HG03521 (cell line): Measurements from ENCODE around the gene SMARCE1.

ENCODE experiments used
- ATAC-seq: cut with Tn5 transposase; IDR thresholded peaks from one replicate; pipeline ENCODE4 v1.9.1; 2021; ENCODE audit warnings: mild to moderate bottlenecking, moderate library complexity; ENCODE audit not compliant: unreplicated experiment

The SMARCE1 gene

DNA sequence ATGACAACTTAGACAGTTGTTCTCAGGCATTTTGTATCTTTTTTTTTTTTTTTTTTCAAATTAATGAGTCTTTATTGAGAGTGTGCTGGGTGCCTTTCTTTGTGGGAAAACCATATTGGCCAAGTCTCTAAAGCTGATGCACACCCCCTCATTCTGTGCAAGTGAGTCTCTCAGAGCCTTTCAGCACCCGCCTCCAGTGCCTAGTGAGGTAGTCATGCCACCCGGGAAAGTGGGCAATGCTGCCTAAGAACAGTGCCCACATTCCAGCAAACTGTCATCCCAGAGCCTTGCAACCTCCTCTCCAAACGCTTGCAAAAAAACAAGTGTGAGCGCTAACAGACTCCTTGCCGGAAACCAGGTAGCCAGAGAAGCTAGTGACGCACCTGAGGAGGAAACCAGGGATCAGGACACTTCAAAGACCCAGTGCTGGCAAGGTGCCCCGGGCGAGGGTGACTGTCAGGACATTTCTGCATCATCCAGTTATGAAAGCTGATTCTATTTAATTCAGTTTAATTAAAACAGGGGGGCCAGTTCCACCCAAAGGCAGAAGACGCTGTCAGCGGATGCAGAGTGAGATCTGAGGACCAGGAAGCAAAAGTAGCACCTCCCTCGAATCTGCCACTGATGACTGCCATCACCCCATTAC is 34.9 kb downstream of the SMARCE1 start:
- ATAC-seq: no peak

DNA sequence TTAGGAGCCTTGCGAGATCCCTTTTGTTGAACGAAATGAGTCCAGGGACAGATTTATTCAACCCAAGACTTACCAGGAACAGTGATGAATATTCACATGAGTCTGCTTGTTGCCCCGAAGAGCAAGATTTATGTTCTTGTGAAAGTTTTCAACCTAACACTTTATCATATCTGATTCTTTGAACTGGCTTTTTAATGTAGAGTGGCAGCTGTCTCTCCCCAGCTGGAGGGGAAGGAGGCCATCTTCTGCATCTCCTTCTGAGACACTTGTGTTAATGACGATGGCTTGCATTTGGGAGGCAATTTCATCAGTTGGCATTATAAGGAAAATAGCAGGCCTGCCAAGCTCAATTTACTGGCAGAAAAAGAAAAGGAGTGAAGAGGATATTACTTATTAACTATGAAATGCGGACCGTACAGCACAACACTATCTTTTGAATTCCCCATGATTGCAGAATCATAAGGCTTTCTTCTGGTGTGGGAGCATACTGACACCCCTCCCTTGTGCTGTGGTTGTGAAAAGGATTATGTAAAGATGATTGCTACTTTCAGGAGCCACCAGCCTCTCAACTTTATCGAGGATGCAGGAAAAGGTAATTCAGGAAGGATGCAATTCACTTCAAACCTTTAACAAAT is 35.7 kb downstream of the SMARCE1 start:
- no peak for ATAC-seq

DNA sequence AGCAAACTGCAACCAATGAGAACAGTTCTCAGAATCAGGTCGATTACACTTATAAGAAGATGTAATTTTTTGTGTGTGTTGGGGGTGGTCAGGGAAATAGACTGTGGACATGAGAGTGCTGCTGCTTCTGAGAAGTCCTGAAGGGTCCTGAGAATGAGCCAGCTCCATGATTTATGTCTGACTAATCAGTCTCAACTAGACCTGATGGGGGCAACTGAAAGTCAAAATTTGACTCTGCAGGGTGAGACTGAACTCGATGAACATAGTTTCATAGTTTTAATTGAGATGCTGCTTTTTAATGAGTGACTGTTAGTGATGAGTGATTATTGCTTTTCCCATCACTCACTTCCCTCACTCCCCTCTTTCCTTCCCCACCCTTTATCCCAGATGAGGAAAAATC is 37.3 kb downstream of the SMARCE1 start:
- ATAC-seq: no peak

DNA sequence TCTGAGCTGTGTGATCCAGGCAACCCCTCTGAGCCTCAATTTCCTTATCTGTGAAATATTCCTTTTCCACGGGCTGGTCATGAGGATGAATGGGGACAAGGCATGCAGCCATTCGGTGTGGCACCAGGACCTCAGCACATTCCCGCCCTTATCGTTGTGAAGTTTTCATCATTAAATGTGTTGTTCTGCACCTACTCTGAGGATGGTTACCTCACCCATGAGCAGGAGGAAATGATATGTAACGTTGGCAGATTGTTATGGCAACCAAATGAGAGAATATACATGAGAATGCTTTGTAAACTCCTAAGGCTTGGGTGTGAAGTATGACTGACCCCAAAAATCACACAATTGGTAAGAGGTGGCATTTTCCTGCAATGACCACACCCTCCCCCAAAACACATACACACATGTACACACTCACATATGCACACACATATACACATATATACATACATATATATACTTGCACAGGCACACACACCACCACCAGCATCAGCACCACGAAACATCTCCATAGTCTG is 39.5 kb downstream of the SMARCE1 start:
- ATAC-seq: no peak

DNA sequence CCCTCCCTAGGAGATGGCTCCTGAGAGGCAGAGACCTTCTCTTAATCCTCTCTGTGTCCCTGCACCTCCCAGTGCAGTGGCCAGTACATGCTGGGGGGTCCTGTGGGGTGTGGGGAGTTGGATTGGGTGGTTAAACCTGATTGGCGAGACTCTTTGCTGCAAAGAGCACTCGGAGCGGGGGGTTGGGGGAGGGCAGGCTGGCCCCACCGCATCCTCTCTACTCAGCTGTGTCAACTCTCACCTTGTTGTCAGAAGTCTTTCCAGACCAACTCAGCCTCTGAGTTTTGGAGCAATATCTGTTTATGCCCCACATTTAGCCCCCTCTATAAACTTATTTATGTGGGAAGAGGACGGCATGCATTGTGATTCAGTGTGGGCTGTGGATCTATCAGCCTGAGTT is 40.0 kb downstream of the SMARCE1 start:
- ATAC-seq: no peak

DNA sequence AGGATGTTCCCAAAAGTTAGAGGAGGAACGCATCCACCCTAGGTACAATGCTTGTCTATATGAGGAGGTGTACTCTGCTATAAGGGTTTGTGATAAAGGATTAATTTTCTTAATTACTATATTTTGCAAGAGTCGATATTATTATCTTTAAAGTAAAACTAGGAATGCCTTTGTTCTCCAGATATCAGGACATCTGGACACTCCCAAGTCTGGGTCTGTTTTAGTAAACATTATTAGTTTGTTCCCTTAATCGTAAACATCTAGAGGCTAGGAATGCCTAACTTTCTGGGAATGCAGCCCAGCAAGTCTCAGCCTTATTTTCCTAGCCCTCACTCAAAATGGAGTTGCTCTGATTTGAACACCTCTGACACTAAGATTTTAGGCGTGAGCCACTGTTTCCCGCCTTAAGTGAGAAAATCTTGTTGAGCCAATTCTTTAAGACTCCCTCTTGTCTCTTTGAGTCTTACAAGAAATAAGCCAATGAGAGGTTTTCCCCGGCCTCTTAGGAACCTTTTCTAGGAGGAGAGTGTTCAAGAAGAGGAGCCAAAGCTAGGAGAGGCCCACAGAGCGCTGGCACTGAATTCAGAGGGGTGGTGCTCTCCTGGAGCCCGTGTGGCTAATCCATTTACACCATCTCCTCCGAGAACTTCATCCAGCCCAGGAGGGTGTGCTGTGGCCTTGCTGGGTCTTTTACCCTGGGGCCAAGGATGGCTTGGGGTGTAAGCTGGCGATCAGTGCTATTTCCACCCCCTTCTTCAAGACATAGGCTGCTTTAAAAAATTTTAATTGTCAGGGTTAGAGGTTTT is 40.9 kb downstream of the SMARCE1 start:
- ATAC-seq: no peak

DNA sequence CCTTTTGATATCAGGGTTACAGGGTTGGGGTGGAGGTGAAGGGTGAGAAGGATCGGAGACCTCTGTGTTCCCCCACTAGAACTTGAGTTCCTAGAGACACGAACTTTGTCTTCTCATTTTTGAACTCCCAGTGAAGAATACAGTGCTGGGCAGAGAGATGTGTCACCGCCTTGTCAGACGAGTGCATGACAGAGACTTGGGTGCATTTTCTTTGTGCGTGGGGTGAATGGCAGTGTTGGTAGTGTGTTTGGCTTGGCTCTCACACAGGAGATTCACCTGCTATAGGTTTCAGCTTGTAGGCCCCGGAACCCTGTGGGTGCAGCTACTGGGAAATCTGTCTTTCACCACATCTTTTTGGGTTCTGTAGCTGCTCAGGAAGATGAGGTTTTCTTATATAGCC is 42.3 kb downstream of the SMARCE1 start:
- no peak for ATAC-seq

DNA sequence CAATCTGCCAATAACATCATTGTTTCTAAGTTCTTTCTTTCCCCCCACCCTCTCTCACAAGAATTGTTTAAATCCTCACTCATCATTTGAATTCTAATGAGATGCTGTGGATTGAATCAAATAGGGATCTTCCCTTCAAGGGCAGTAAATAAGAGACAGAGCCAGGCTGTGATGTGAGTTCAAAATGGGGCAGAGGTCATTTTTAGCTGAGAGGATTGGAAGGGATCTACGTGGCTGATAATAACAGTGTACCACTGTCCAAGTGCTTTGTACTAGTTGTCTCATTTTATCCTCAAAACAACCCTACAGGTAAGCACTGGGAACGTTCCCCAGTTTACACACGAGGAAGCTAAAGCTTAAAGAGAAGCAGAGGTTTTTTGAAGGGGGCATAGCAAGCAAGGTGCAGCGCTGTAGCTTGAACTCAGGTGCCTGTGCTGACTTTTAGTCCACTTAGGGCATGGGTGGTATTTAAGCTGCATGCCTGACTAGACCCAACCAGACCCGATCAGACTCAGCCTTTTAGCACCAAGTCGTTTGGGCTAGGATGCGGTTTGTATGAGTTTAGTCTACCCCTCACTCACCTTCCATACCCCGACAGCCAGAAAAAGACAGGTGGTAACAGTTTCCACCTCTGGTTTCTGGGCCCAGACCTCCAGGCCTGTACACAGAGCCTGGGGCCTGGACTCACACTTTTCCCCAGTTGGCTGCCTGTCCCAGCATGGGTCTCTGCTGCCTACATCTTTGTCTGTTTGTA is 43.1 kb downstream of the SMARCE1 start:
- ATAC-seq: no peak

DNA sequence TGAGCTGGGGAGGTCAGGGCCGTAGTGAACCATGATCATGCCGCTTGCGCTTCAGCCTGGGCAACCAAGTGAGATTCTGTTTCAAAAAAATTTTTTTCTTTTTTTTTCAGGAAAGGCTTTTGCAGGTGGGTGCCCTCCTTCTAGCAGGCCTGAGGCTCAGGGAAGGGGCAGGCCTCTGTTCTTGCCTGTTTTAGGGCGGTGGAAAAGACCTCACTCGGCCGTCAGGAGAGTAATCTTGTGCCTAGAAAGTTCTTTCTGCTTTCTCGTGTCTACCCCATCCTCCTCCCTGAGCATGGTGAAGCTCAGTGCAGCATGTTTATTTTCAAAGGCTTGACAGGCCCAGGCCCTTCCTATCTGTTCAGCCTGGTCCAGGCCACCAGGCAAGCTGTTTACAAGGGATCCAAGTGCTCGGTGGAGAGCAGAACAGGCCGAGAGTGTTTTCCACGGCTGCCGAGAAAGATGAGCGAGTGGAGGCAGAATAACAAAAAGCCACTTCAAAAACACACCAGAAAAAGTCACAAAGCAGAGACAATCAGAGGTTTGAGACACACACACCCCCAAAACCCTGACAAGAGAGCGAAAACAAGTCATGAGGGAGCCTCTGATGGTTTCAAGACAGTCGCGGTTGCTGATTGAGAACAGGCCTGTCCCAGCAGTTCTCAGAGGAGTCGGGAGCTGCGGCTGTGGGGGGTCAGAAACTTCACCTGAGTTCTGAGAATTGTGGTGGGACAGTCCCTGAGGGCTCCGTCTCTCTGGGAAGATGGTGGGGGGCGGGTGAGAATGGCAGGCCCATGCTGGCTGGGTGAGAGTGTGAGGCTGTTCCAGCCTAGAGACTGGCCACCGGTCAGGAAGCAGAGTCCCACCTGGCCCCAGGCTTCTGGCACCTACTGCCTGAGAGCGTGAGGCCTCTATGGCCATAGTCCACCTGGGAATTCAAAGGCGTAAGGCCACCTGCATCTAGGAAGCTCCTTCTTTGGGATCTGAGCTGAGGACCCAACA is 44.9 kb downstream of the SMARCE1 start:
- ATAC-seq: no peak

DNA sequence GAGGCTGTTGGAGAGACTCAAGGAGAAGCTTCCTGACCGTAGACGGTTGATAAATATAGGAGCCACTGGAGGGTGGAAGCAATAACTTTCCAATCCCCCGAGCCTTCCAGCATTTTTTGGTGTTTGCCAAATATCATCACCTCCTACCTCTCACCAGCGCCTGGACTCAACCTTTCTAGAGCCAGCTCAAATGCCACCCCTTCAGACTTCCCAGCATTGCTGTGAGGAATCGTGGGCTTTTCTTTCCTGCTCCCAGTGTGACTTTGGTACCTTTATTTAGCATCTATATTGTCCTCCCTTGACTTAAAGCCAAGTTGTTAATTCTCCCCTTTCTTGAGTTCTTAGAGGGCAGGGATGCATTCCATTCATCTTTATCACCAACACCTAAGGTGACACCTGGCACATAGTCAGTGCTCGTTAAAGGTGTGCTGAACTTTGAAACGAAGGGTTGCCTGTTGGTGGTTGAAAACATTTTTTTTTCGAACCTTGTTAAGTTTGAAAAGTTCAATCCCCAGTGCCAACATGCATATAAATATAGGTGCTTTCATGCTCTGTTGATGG is 47.1 kb downstream of the SMARCE1 start:
- ATAC-seq: no peak

DNA sequence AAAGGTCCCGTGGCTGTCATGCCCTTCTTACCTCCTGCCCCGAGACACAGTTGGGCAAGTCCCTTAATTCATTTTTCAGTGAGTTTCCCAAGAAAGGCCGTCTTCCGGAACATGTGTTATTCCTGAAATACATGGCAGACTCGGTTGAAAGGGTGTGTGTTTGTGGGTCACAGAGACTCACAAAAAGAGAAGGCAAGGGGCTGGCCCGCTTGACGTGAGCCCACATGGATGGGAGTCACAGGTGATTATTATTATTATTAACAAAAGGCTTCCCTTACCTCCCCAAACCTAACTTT is 48.2 kb downstream of the SMARCE1 start:
- ATAC-seq: no peak

DNA sequence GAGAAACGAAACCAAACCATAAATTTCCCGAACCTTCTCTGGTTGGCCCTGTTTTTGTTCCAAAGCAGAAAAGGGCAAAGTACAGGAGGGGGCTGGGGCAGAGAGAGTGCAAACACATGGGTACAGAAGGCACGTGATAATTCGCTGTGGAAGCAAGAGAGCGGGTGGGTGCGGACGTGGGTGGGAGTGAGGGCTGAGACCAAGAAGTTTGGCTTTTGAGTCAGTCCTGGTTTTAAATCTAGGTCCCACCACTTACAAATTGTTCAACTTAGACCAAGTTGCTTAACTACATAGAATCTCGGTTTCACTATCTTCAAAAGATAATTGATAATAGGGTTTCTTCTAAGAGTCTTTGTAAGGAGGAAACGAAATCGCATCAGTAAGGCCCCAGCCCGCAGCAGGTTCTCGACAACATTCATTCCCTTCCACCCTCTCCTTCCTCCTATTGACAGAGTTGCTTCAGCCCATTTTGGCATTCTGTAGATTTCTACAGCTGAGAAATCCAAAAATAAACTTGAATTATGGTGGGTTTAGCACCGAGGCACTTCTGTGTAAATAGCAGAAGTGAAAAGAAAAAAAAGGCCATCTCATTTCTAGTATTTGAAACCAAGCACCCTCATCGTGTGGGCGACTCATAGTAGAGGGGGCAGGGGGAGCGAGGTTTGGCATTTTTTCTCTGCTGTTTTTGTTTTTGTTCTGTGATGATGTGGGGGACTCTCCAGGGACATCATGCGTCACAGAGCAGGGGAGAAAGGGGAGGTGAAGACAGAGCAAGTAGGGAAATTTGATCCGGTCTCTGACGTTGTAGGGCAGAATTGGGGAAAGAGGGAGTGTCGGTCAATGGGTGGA is 48.8 kb downstream of the SMARCE1 start:
- peak; percentile 62 for ATAC-seq

DNA sequence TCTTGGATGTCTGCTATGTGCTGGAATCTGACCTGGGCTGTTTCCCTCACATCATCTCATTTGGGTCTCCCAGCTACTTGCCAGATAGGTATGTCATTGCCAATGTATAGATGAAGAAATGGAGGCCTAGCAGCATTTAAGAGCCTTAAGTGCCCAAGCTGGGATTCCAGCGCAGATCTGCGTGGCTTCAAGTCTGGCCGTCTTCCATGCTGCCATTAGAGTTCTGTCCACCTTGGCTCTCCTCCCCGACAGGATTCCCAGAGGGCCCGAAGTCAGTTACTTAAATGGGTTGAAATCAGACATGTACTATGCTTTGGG is 49.4 kb downstream of the SMARCE1 start:
- no peak for ATAC-seq

DNA sequence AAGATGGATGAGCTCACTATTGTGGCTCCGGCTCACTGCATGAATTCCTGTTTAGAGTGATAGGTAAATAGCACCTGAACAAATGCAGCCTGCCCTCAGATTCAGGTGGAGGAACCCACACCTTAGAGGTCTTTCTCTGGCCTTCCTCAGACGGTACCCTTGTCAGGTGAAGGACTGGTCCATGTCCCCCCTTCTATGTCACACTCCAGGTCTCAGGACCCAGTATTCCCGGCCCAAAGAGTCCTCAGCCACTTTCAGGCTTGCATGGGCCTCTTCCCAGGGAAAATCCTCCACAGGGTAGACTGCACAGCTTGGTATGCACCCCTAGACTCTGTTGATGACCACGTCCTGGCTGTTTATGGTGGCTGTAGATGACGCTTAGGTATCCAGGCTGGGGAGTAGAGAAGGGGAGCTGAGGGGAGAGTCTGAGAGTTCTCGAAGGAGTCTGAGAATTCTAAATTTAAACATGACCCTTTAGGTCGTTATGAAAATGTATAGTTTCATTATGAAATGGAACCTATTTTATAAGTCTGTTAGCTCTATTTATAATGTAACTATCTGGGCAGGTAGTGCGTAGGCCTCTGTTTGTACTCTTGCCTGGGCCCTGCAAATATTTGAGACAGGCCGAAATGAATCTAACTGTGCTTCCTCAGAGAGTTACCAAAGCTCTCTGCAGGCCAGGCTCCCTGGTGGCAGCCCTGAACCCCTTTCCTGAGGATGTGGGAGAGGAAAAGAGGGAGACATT is 49.9 kb downstream of the SMARCE1 start:
- no peak for ATAC-seq

DNA sequence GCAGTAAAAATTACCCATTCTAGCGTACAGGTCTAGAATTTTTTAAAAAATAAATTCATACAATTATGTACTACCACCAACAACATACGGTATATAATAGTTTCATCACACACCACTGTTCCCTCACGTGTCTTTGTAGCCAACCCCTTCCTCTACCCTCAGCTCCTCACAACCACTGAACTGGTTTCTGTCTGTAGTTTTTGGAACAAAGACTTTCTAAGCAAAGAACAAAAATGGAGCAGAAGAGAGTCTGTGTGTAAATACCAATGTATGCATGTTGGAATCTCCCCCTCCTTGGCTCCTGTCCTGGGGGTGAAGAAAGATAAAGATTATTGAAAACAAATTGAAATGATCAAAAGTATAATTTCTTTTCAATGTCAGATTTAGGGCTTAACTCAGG is 50.5 kb downstream of the SMARCE1 start:
- ATAC-seq: no peak

DNA sequence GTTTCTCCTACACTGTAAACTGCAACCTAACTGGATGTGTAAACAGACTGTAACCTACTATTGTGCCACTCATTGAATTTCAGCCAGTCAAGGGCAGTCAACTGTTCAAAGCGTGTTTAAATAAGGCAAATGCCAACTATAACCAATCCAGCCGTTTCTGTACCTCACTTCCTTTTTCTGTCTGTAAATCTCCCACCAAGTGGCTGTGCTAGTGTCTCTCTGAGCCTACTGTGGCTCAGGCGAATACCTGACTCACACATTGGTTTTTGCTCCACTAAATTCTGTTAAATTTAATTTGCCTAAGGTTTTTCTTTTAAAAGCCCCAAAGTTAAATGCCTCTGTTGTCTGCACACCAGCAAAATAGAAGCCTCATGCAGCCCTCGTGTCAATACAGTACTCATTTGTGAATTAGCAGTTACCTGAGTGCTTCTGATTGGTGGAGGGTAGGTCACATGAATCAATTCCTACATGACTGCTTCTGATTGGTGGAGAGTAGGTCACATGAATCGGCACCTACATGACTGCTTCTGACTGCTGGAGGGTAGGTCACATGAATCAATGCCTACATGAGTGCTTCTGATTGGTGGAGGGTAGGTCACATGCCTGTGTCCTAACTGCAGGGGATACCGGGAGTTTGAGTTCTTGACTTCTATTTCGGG is 51.2 kb downstream of the SMARCE1 start:
- ATAC-seq: no peak

DNA sequence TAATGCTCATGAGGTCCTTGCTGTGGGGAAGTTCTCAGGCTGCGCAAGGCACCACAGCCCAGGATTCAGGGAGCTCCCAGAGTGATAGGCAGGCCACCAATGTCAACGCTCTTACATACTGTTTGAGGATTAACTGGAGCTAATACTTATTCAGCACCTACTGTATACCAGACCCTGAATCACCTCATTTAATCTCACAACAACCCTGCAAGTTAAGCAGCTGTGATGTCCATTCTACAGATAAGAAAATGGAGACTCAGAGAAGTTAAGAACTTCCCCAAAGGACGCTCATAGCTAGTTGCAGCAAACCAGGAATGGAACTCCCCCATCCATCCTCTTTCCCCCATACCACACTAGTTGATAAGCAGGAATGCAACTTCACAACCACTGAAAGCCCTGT is 56.9 kb downstream of the SMARCE1 start:
- no peak for ATAC-seq

DNA sequence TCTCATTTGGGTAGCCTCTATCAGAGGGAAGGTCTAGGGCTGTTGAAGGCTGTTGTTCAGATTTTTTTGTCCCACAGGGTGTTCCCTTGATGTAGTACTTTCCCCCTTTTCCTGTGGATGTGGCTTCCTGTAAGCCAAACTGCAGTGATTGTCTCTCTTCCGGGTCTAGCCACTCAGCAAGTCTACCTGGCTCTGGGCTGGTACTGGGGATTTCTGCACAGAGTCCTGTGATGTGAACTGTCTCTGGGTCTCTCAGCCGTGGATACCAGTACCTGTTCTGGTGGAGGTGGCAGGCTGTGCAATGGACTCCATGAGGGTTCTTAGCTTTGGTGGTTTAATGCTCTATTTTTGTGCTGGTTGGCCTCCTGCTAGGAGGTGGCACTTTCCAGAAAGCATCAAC is 59.1 kb downstream of the SMARCE1 start:
- no peak for ATAC-seq
